C4-2B (cell line): ENCODE data around the gene CTIF.

Source experiments
- CTCF ChIP-seq: fragments of 450-650 bp; conservative IDR thresholded peaks from 2 replicates; pipeline ENCODE4 v1.5.1; 2017; ENCODE audit warnings: mild to moderate bottlenecking
- ZFX ChIP-seq: fragments of 450-650 bp; IDR thresholded peaks from 2 replicates; pipeline ENCODE4 v1.6.1; 2017

- TF ChIP-seq CTCF (no peak), ZFX (no peak)
Observed at GRCh38 chr18:48876590-48876989, 337.8 kb downstream of the CTIF start.
